IPS-15b (cell line): ENCODE measurements around the gene RPL5.

Experiments used
- H3K27me3 ChIP-seq: one replicate; pipeline ENCODE4 v1.6.1; 2013; ENCODE audit warnings: low read length; ENCODE audit not compliant: control insufficient read depth, insufficient read depth
- H3K36me3 ChIP-seq: one replicate; pipeline ENCODE4 v1.6.1; 2013; ENCODE audit warnings: low read length; ENCODE audit not compliant: control insufficient read depth, insufficient read depth
- H3K4me1 ChIP-seq: one replicate; pipeline ENCODE4 v1.6.1; 2013; ENCODE audit warnings: mild to moderate bottlenecking, low read length; ENCODE audit not compliant: control insufficient read depth, insufficient read depth
- H3K4me3 ChIP-seq: one replicate; pipeline ENCODE4 v1.5.1; 2013; ENCODE audit warnings: low read depth, low read length
- H3K9ac ChIP-seq: one replicate; pipeline ENCODE4 v1.6.1; 2013; ENCODE audit warnings: low read depth, mild to moderate bottlenecking, low read length
- H3K9me3 ChIP-seq: one replicate; pipeline ENCODE4 v1.6.1; 2013; ENCODE audit warnings: mild to moderate bottlenecking, low read length; ENCODE audit not compliant: control insufficient read depth, insufficient read depth

RPL5 gene

GRCh38 chr1:92797297-92797696 is 34.5 kb upstream of the RPL5 start:
- H3K27me3 ChIP-seq, result no peaks in the 10 kb centered on the region
- H3K4me1 ChIP-seq, result peaks cover 10% of the 10 kb centered on the region
- H3K4me3 ChIP-seq, result no peak overlapping the region
- no peaks in the 10 kb centered on the region for H3K36me3 ChIP-seq
- no peak overlapping the region for H3K9ac ChIP-seq
- no peaks in the 10 kb centered on the region for H3K9me3 ChIP-seq

GRCh38 chr1:92797961-92798360 is 33.9 kb upstream of the RPL5 start:
- H3K4me3 ChIP-seq, result no peak overlapping the region
- H3K27me3 ChIP-seq, result no peaks in the 10 kb centered on the region
- no peak overlapping the region for H3K9ac ChIP-seq
- H3K4me1 ChIP-seq, result peaks cover 4% of the 10 kb centered on the region
- H3K9me3 ChIP-seq, result no peaks in the 10 kb centered on the region
- H3K36me3 ChIP-seq, result no peaks in the 10 kb centered on the region

- Histone ChIP-seq H3K4me1 (no peaks in the 10 kb centered on the region), H3K36me3 (no peaks in the 10 kb centered on the region), H3K9me3 (no peaks in the 10 kb centered on the region), H3K27me3 (no peaks in the 10 kb centered on the region), H3K4me3 (no peak overlapping the region), H3K9ac (no peak overlapping the region)
Measured at GRCh38 chr1:92803140-92803887, 28.5 kb upstream of the RPL5 start.

GRCh38 chr1:92804721-92805201 is 27.1 kb upstream of the RPL5 start:
- Histone ChIP-seq H3K9me3 (no peaks in the 10 kb centered on the region), H3K36me3 (no peaks in the 10 kb centered on the region), H3K27me3 (no peaks in the 10 kb centered on the region), H3K9ac (no peak overlapping the region), H3K4me1 (no peaks in the 10 kb centered on the region), H3K4me3 (no peak overlapping the region)

- Histone ChIP-seq H3K27me3 (no peaks in the 10 kb centered on the region), H3K9ac (no peak overlapping the region), H3K4me3 (no peak overlapping the region), H3K9me3 (no peaks in the 10 kb centered on the region), H3K36me3 (no peaks in the 10 kb centered on the region), H3K4me1 (no peaks in the 10 kb centered on the region)
Measured at GRCh38 chr1:92805216-92805615, 26.6 kb upstream of the RPL5 start.

- H3K36me3 ChIP-seq, result no peaks in the 10 kb centered on the region
- H3K4me3 ChIP-seq, result no peak overlapping the region
- no peaks in the 10 kb centered on the region for H3K9me3 ChIP-seq
- H3K9ac ChIP-seq, result no peak overlapping the region
- no peaks in the 10 kb centered on the region for H3K4me1 ChIP-seq
- H3K27me3 ChIP-seq, result no peaks in the 10 kb centered on the region
Measured at GRCh38 chr1:92808381-92808780, 23.5 kb upstream of the RPL5 start.

- Histone ChIP-seq H3K9ac (no peak overlapping the region), H3K9me3 (no peaks in the 10 kb centered on the region), H3K36me3 (no peaks in the 10 kb centered on the region), H3K4me1 (no peaks in the 10 kb centered on the region), H3K27me3 (no peaks in the 10 kb centered on the region), H3K4me3 (no peak overlapping the region)
Measured at GRCh38 chr1:92816732-92817131, 15.1 kb upstream of the RPL5 start.

GRCh38 chr1:92817137-92817697 is 14.6 kb upstream of the RPL5 start:
- no peaks in the 10 kb centered on the region for H3K9me3 ChIP-seq
- H3K27me3 ChIP-seq, result no peaks in the 10 kb centered on the region
- no peaks in the 10 kb centered on the region for H3K36me3 ChIP-seq
- H3K9ac ChIP-seq, result no peak overlapping the region
- no peaks in the 10 kb centered on the region for H3K4me1 ChIP-seq
- no peak overlapping the region for H3K4me3 ChIP-seq

GRCh38 chr1:92817986-92818764 is 13.7 kb upstream of the RPL5 start:
- Histone ChIP-seq H3K36me3 (no peaks in the 10 kb centered on the region), H3K9ac (no peak overlapping the region), H3K27me3 (no peaks in the 10 kb centered on the region), H3K4me1 (no peaks in the 10 kb centered on the region), H3K9me3 (no peaks in the 10 kb centered on the region), H3K4me3 (no peak overlapping the region)

GRCh38 chr1:92820024-92820423 is 11.8 kb upstream of the RPL5 start:
- no peaks in the 10 kb centered on the region for H3K27me3 ChIP-seq
- H3K9me3 ChIP-seq, result no peaks in the 10 kb centered on the region
- H3K4me1 ChIP-seq, result no peaks in the 10 kb centered on the region
- no peak overlapping the region for H3K4me3 ChIP-seq
- no peaks in the 10 kb centered on the region for H3K36me3 ChIP-seq
- H3K9ac ChIP-seq, result no peak overlapping the region

GRCh38 chr1:92820551-92820950 is 11.3 kb upstream of the RPL5 start:
- Histone ChIP-seq H3K36me3 (no peaks in the 10 kb centered on the region), H3K27me3 (no peaks in the 10 kb centered on the region), H3K9me3 (no peaks in the 10 kb centered on the region), H3K4me1 (no peaks in the 10 kb centered on the region), H3K4me3 (no peak overlapping the region), H3K9ac (no peak overlapping the region)

- Histone ChIP-seq H3K9me3 (no peaks in the 10 kb centered on the region), H3K9ac (no peak overlapping the region), H3K4me3 (no peak overlapping the region), H3K4me1 (no peaks in the 10 kb centered on the region), H3K36me3 (no peaks in the 10 kb centered on the region), H3K27me3 (no peaks in the 10 kb centered on the region)
Measured at GRCh38 chr1:92822879-92823278, 9.0 kb upstream of the RPL5 start.
